ENCODE results near the gene SLC4A8.

SLC4A8 gene

GRCh38 chr12:51521554-51522276 is 97.1 kb downstream of the SLC4A8 start:
- TF ChIP-seq CSRNP3 (CRISPR knock-in tag; IDR thresholded peaks at IDR 0.05) = no peak
- TF ChIP-seq PPARA (CRISPR knock-in tag; IDR thresholded peaks at IDR 0.05; ENCODE audit: borderline replicate concordance) = no peak
- no peak for TF ChIP-seq ZFP3 (CRISPR knock-in tag; IDR thresholded peaks at IDR 0.05)
- ATAC-seq = peak; percentile 44; the same call in 1 of the 3 replicates

- TF ChIP-seq ESRRG (CRISPR knock-in tag; IDR thresholded peaks at IDR 0.05) (no peak), TCF4 (CRISPR knock-in tag; IDR thresholded peaks at IDR 0.05; ENCODE audit: borderline replicate concordance) (peak; percentile 48; the same call in 1 of the 2 replicates), TSHZ2 (CRISPR knock-in tag; IDR thresholded peaks at IDR 0.05) (0 out of 2 replicates have a peak, but pooled peaks have one; percentile 23), ZFP3 (CRISPR knock-in tag; IDR thresholded peaks at IDR 0.05) (no peak), BACH2 (CRISPR knock-in tag; IDR thresholded peaks at IDR 0.05; ENCODE audit: borderline replicate concordance) (no peak), ZNF70 (CRISPR knock-in tag; IDR thresholded peaks at IDR 0.05) (no peak), ZC3H10 (CRISPR knock-in tag; IDR thresholded peaks at IDR 0.05) (no peak), OSR1 (CRISPR knock-in tag; IDR thresholded peaks at IDR 0.05) (no peak), SNAI2 (CRISPR knock-in tag; IDR thresholded peaks at IDR 0.05) (no peak), PPARA (CRISPR knock-in tag; IDR thresholded peaks at IDR 0.05; ENCODE audit: borderline replicate concordance) (no peak), ISL1 (CRISPR knock-in tag; IDR thresholded peaks at IDR 0.05) (no peak)
- ATAC-seq = no peak
Measured at GRCh38 chr12:51522696-51523095, 98.1 kb downstream of the SLC4A8 start.

- ATAC-seq = peak; percentile 34; the same call in 1 of the 3 replicates
- no peak for TF ChIP-seq CSDC2 (CRISPR knock-in tag; IDR thresholded peaks at IDR 0.05)
- TF ChIP-seq TCF4 (CRISPR knock-in tag; IDR thresholded peaks at IDR 0.05; ENCODE audit: borderline replicate concordance) = peak; percentile 76
- no peak for TF ChIP-seq OSR1 (CRISPR knock-in tag; IDR thresholded peaks at IDR 0.05)
- TF ChIP-seq POU6F1 (CRISPR knock-in tag; IDR thresholded peaks at IDR 0.05; ENCODE audit: borderline replicate concordance, low read depth) = no peak
- TF ChIP-seq TSHZ2 (CRISPR knock-in tag; IDR thresholded peaks at IDR 0.05) = no peak
- no peak for TF ChIP-seq ZNF565 (CRISPR knock-in tag; conservative IDR thresholded peaks at IDR 0.05; ENCODE audit: low read depth)
- no peak for TF ChIP-seq ZFP30 (CRISPR knock-in tag; IDR thresholded peaks at IDR 0.05)
- peak; percentile 20; the same call in 1 of the 2 replicates for TF ChIP-seq ISL1 (CRISPR knock-in tag; IDR thresholded peaks at IDR 0.05)
- TF ChIP-seq BACH2 (CRISPR knock-in tag; IDR thresholded peaks at IDR 0.05; ENCODE audit: borderline replicate concordance) = no peak
- no peak for TF ChIP-seq CREB5 (CRISPR knock-in tag; IDR thresholded peaks at IDR 0.05; ENCODE audit: low read depth)
- TF ChIP-seq RARB (CRISPR knock-in tag; IDR thresholded peaks at IDR 0.05) = no peak
- TF ChIP-seq GLIS3 (CRISPR knock-in tag; IDR thresholded peaks at IDR 0.05) = no peak
- TF ChIP-seq ARNTL (CRISPR knock-in tag; IDR thresholded peaks at IDR 0.05; ENCODE audit: borderline replicate concordance, low read depth) = no peak
- TF ChIP-seq ZNF70 (CRISPR knock-in tag; IDR thresholded peaks at IDR 0.05) = 0 out of 2 replicates have a peak, but pooled peaks have one; percentile 3
- TF ChIP-seq CSRNP3 (CRISPR knock-in tag; IDR thresholded peaks at IDR 0.05) = no peak
- no peak for TF ChIP-seq TOX (CRISPR knock-in tag; IDR thresholded peaks at IDR 0.05; ENCODE audit: borderline replicate concordance)
- TF ChIP-seq ESRRG (CRISPR knock-in tag; IDR thresholded peaks at IDR 0.05) = no peak
- TF ChIP-seq ZC3H10 (CRISPR knock-in tag; IDR thresholded peaks at IDR 0.05) = no peak
- no peak for TF ChIP-seq SNAI2 (CRISPR knock-in tag; IDR thresholded peaks at IDR 0.05)
- no peak for TF ChIP-seq PPARA (CRISPR knock-in tag; IDR thresholded peaks at IDR 0.05; ENCODE audit: borderline replicate concordance)
Measured at GRCh38 chr12:51524386-51524901, 99.8 kb downstream of the SLC4A8 start.
